NT2/D1 (cell line): Measurements from ENCODE around the gene NAB1.

Experiments used
- SUZ12 ChIP-seq: IDR thresholded peaks from 2 replicates; pipeline ENCODE4 v1.6.1; 2011; ENCODE audit not compliant: insufficient read length, insufficient read depth; ENCODE audit errors: extremely low read depth
- ZNF274 ChIP-seq: IDR thresholded peaks from 2 replicates; pipeline ENCODE4 v1.6.1; 2011; ENCODE audit warnings: mild to moderate bottlenecking, low read depth, low read length

DNA sequence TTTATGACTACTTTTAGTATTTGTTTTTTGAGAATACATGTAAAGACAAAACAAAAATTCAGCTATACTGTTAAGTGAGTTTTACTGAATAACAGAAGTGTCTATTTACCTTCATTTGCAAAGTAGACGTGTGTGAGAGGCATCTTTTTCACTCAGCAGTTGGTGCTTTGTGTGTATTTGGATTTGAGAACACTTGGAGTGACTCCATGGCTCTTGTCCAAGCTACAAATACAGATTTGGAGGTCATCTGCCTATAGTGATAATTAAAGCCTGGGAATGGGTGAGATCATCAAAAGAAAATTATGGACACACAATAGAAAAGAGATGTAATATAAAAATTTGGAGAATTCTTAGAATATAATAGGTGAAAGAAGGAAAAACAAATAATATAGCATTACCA is 6.2 kb downstream of the NAB1 start:
- TF ChIP-seq SUZ12 (no peak), ZNF274 (no peak)
